OCI-M2 (cell line): ENCODE measurements around the gene SDS.

ENCODE experiments used
- DNase-seq: peaks from one replicate; lab custom pipeline; 2025; ENCODE audit not compliant: unreplicated experiment; lab: John Stamatoyannopoulos, UW

Gene SDS, protein sequence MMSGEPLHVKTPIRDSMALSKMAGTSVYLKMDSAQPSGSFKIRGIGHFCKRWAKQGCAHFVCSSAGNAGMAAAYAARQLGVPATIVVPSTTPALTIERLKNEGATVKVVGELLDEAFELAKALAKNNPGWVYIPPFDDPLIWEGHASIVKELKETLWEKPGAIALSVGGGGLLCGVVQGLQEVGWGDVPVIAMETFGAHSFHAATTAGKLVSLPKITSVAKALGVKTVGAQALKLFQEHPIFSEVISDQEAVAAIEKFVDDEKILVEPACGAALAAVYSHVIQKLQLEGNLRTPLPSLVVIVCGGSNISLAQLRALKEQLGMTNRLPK

GRCh38 chr12:113403435-113404415 is at the start of gene SDS:
Gene SDS (minus strand): TSS chr12:113403887. CDS start chr12:113399708, 4,179 bp downstream.
- DNase-seq, result no peak

GRCh38 chr12:113453330-113453729 is 49.6 kb upstream of the SDS start:
- no peak for DNase-seq

- DNase-seq, result no peak
Measured at GRCh38 chr12:113452458-113452857, 48.8 kb upstream of the SDS start.

DNA sequence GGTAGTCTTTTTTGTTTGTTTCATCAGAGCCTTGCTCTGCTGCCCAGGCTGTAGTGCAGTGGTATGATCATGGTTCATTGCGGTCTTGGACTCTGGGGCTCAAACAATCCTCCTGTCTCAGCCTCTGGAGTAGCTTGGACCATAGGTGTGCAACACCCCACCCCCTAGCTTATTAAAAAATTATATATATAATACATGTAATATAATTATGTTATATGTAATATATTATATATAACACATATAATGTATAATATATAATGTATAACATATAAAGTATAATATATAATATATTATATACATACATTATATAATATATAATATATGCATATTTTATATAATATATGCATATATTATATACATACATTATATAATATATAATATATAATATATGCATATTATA is 46.2 kb upstream of the SDS start:
- DNase-seq, result no peak

DNA sequence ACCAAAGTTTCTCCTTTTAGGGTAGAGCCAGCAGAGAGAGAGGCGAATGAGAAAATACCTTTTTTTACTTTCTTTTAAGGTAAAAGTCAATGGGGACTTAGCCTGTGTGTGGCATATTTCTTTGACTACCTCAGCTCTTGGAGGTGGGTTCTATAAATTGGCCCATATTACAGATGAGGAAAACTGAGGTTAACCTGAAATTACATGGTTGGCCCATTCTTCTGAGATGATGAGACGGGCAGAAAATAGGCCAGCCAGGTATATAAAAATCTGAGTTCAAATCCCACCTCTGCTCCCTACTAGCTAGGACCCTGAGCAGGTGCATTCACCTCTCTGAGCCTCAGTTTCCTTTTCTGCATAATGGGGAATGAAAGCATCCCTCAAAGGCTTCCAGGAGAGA is 45.6 kb upstream of the SDS start:
- DNase-seq, result no peak

- no peak for DNase-seq
Measured at GRCh38 chr12:113448873-113449272, 45.2 kb upstream of the SDS start.

DNA sequence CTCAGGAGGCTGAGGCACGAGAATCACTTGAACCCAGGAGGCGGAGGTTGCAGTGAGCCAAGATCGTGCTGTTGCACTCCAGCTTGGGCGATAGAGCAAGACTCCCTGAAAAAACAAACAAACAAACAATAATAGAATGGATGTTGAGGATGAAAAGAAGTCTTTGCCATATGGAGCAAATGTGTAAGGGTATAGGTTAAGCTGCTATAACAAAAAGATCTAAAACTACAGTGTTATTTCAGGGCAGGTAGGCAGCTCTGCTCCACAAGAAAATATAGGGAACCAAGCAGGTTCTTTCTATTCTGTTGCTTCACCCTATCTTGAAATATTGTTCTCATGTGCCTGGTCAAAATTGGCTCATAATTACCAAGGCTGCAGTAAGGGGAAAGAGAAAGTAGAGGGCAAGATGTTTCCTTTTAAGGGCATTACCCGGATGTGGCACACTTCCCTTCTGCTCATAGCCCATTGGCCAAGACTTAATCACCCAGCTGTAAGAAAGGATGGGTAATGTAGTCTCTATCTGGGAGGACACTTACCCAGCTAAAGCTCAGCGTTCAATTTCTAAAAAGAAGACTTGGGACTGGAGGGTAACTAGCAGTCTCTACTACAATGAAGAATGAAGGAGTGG is 42.0 kb upstream of the SDS start:
- DNase-seq, result no peak

GRCh38 chr12:113443030-113443539 is 39.4 kb upstream of the SDS start:
- no peak for DNase-seq

GRCh38 chr12:113440947-113441782 is 37.5 kb upstream of the SDS start:
- DNase-seq, result no peak

DNA sequence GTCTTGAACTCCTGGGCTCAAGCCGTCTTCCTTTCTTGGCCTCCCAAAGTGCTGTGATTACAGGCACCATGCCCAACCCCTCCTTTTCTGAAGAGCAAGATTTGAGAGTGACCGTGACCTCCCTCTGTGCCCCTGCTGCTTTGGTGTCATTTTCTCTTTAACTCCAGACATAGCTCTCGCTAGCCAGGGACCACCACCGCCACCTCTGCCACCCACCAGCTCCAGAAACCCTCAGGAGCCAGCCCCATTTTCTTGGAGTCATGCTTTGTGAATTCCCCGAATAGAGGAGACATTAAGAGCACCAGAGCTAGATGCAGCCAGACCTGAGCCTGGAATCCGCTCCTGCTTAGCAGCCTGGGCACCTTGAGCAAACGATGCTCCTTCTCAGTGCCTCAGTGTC is 36.6 kb upstream of the SDS start:
- DNase-seq, result no peak

DNA sequence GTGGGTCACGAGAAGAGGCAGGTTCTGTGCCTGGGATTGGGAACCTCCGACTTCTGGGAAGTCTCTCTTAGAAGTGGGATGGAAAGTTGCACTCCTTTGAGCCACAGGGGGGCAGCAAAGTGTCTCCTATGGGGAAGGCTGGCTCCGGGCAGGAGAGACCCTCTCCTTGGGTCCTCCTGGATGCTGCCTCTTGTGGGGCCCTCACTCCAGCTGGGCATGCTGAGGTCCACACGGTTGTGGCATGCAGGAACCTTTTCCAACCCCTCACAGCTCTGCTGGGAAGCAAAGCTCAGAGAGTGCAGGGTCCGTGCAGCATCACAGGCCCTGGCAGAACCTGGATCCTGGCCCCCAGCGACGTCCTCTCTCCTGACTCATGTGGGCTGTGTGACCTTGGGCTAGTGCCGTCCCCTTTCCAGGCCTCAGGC is 35.9 kb upstream of the SDS start:
- DNase-seq, result no peak

DNA sequence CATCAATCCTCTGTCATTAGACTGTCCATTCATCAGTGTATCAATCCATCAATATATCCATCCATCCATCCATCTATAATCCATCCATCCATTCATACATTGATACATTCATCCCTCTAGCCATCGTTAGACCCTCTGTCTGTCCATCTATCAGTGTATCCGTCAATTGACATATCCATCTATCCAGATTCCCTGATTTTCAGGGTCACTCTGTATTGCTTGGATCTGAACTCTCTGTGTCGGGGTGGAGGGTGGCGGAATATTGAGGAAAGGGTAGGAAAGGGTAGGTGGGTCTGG is 35.6 kb upstream of the SDS start:
- no peak for DNase-seq

GRCh38 chr12:113438523-113439300 is 35.0 kb upstream of the SDS start:
- DNase-seq, result no peak

- DNase-seq, result no peak
Measured at GRCh38 chr12:113437729-113438100, 34.0 kb upstream of the SDS start.

DNA sequence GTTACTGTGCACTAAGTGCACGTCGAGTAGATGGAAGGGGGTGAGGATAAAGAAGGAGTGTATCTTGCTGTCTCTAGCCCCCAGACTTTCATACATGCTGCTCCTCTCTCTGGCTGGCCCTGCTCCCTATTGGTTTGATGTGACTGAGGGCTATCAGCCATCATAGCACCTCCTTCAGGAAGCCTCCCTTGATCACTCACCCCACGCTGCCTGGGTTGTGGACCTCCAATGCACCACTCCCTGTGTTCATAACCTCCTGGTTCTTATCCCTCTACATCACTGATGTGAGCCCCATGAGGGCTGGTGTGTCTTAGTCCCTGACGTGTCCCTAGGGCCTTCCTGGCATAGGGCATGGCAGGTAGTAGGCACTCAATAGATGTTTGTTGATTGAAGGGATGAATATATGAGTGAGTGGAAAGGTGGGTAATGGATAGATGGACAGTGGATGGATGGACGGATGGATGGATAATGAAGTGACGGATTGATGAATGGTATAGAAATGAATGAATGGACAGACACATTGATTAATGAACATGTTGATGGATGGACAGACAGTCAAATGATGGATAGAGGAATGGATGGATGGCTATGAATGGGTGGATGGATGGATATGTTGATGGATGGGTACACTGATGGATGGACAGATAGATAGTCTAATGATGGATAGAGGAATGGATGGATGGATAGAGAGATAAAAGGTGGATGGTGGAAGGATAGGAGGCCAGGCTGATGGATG is 33.5 kb upstream of the SDS start:
- DNase-seq, result no peak

DNA sequence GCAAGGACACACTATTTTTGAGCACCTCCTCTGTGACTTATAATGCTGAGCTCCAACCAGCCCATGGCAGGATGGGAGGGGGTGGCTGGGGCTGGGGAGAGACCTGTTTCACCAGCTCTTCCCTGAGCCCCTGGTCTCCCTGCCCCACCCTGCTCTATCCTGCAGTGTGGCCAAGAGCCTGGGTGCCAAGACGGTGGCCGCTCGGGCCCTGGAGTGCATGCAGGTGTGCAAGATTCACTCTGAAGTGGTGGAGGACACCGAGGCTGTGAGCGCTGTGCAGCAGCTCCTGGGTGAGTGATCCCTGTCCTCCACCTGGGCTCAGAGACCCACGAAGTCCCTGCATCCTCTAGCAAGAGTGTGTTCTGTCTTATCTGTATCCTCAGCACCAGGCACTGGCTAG is 32.9 kb upstream of the SDS start:
- no peak for DNase-seq

- no peak for DNase-seq
Measured at GRCh38 chr12:113435367-113435766, 31.7 kb upstream of the SDS start.

- no peak for DNase-seq
Measured at GRCh38 chr12:113432986-113433385, 29.3 kb upstream of the SDS start.

DNA sequence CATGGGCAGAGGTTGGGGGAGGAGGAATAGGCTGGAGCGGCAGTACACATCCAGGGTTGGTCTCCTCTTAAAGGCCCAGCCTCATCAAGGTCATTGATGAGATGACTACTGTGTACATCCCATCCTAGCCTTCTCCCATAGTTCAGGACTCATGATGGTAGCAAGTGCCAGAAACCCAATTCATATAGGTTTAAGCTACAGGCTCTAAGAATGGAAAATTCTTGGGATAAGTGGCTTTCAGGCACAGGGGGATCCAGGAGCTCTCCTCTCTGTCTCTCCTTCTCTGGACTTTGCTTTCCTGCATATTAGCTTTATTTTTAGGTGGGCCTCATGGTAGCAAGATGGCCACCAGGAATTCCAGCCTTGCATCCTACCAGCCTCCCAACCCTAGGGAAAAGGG is 24.8 kb upstream of the SDS start:
- no peak for DNase-seq
